Measurements from ENCODE around the gene TP73. TPM values are rescaled to one million over a fixed set of nuclear protein-coding genes. Genes with fewer than 3 reads are reported as not detected.

TP73 gene
- total RNA-seq, 2 donors from 2014 or later = 5.1 to 15.1 TPM

- Histone ChIP-seq H3K9me3 (no peaks in the 10 kb centered on the region), H3K36me3 (no peaks in the 10 kb centered on the region), H3K27me3 (replicated peaks; ENCODE audit: insufficient read depth) (no peaks in the 10 kb centered on the region), H3K4me3 (no peak overlapping the region), H3K27ac (no peak overlapping the region), H3K4me1 (replicated peaks) (no peaks in the 10 kb centered on the region)
- DNase-seq (ENCODE audit: low spot score) = no peak
- 73% methylated on average over 31 of the region's 31 CpGs for WGBS
- TF ChIP-seq POLR2A (IDR thresholded peaks at IDR 0.05) (no peak), CTCF (IDR thresholded peaks at IDR 0.05) (no peak), POLR2AphosphoS5 (IDR thresholded peaks at IDR 0.05) (no peak)
- intact Hi-C loops (cut with DNase I) = no loop called here
Measured at GRCh38 chr1:3763351-3764125, 111.2 kb downstream of the TP73 start.

GRCh38 chr1:3767328-3767925, 115.1 kb downstream of the TP73 start:
- H3K9me3 ChIP-seq = no peaks in the 10 kb centered on the region
- H3K4me1 ChIP-seq (replicated peaks) = no peaks in the 10 kb centered on the region
- TF ChIP-seq CTCF (IDR thresholded peaks at IDR 0.05) = no peak
- no peak for TF ChIP-seq POLR2AphosphoS5 (IDR thresholded peaks at IDR 0.05)
- no peak for TF ChIP-seq POLR2A (IDR thresholded peaks at IDR 0.05)
- intact Hi-C loops (cut with DNase I) = no loop called here
- H3K27ac ChIP-seq = no peak overlapping the region
- WGBS = 89% methylated on average over 17 of the region's 17 CpGs
- H3K27me3 ChIP-seq (replicated peaks; ENCODE audit: insufficient read depth) = no peaks in the 10 kb centered on the region
- no peak for DNase-seq (ENCODE audit: low spot score)
- no peak overlapping the region for H3K4me3 ChIP-seq
- H3K36me3 ChIP-seq = no peaks in the 10 kb centered on the region

GRCh38 chr1:3768811-3769390, 116.6 kb downstream of the TP73 start:
- no peak for TF ChIP-seq CTCF (IDR thresholded peaks at IDR 0.05)
- no peak for TF ChIP-seq POLR2A (IDR thresholded peaks at IDR 0.05)
- TF ChIP-seq POLR2AphosphoS5 (IDR thresholded peaks at IDR 0.05) = no peak
- WGBS = 91% methylated on average over 22 of the region's 22 CpGs
- no peak for DNase-seq (ENCODE audit: low spot score)
- no peaks in the 10 kb centered on the region for H3K27me3 ChIP-seq (replicated peaks; ENCODE audit: insufficient read depth)
- no peak overlapping the region for H3K27ac ChIP-seq
- H3K36me3 ChIP-seq = no peaks in the 10 kb centered on the region
- intact Hi-C loops (cut with DNase I) = no loop called here
- no peaks in the 10 kb centered on the region for H3K4me1 ChIP-seq (replicated peaks)
- no peak overlapping the region for H3K4me3 ChIP-seq
- no peaks in the 10 kb centered on the region for H3K9me3 ChIP-seq

DNA sequence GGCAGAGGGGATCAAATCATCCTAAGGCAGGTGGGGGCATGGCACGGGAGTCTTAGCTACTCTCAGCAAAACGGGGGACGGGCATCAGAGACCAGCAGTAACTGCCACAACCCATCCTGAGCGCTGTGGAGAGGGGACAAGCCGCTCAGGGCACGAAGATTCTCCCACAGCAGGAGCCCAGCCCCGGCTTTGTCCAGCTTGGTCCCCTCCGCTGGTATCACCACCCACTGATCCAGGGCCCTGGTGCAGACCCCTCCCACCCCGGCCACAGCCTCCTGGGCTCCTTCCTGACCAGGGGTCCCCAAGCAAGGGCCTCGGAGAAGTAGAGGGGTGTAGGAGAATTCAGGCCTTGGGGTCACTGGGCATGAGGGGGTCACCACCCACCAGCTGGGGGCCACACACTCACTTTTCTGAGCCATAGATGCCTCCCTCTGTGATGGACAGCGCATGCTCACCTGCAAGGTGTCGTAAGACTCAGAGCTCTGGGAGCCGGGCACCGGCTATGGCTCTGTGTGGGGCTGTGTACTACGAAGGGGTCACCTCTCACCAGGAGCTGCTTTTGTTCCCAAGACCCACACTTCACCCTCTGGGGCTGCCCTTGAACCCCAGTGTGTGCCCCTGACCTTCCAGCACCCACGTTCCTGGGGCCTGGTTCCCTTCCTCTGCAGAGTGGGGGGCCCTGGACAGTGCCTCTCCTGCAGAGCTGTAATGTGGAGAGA, 117.9 kb downstream of the TP73 start:
- Histone ChIP-seq H3K4me3 (no peak overlapping the region), H3K4me1 (replicated peaks) (no peaks in the 10 kb centered on the region), H3K27ac (no peak overlapping the region), H3K27me3 (replicated peaks; ENCODE audit: insufficient read depth) (no peaks in the 10 kb centered on the region), H3K9me3 (no peaks in the 10 kb centered on the region), H3K36me3 (no peaks in the 10 kb centered on the region)
- 91% methylated on average over 16 of the region's 16 CpGs for WGBS
- no peak for TF ChIP-seq POLR2A (IDR thresholded peaks at IDR 0.05)
- no peak for TF ChIP-seq CTCF (IDR thresholded peaks at IDR 0.05)
- no peak for TF ChIP-seq POLR2AphosphoS5 (IDR thresholded peaks at IDR 0.05)
- DNase-seq (ENCODE audit: low spot score) = no peak
- intact Hi-C loops (cut with DNase I) = no loop called here
